Measurements from ENCODE around the gene NHEJ1.
"Not testable (repeated sequence)": the region's sequence is repeated elsewhere in the genome, so short reads cannot be mapped to it uniquely, and the experiment has no call there.

DNA sequence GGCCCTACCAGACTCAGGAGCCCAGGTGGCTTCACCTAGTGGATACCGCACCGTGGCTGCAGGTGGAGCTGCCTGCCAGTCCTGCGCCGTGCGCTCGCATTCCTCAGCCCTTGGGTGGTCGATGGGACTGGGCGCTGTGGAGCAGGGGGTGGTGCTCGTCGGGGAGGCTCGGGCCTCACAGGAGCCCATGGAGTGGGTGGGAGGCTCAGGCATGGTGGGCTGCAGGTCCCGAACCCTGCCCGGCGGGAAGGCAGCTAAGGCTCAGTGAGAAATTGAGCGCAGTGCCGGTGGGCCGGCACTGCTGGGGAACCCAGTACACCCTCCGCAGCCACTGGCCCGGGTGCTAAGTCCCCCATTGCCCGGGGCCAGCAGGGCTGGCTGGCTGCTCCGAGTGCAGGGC is 40.7 kb upstream of the NHEJ1 start:
- TF ChIP-seq POLR2A, POLR2AphosphoS5 (IDR thresholded peaks at IDR 0.05): not testable (repeated sequence)
- TF ChIP-seq, protein P1, sequence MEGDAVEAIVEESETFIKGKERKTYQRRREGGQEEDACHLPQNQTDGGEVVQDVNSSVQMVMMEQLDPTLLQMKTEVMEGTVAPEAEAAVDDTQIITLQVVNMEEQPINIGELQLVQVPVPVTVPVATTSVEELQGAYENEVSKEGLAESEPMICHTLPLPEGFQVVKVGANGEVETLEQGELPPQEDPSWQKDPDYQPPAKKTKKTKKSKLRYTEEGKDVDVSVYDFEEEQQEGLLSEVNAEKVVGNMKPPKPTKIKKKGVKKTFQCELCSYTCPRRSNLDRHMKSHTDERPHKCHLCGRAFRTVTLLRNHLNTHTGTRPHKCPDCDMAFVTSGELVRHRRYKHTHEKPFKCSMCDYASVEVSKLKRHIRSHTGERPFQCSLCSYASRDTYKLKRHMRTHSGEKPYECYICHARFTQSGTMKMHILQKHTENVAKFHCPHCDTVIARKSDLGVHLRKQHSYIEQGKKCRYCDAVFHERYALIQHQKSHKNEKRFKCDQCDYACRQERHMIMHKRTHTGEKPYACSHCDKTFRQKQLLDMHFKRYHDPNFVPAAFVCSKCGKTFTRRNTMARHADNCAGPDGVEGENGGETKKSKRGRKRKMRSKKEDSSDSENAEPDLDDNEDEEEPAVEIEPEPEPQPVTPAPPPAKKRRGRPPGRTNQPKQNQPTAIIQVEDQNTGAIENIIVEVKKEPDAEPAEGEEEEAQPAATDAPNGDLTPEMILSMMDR (IDR thresholded peaks at IDR 0.05) = not testable (repeated sequence)
